HG03520 (cell line): ENCODE measurements around the gene MARCHF2.
"Not testable (repeated sequence)": the region's sequence is repeated elsewhere in the genome, so short reads cannot be mapped to it uniquely, and the experiment has no call there.

Source experiments
- ATAC-seq: cut with Tn5 transposase; IDR thresholded peaks from one replicate; pipeline ENCODE4 v1.9.1; 2021; ENCODE audit warnings: mild to moderate bottlenecking, moderate library complexity; ENCODE audit not compliant: unreplicated experiment

MARCHF2 gene, protein sequence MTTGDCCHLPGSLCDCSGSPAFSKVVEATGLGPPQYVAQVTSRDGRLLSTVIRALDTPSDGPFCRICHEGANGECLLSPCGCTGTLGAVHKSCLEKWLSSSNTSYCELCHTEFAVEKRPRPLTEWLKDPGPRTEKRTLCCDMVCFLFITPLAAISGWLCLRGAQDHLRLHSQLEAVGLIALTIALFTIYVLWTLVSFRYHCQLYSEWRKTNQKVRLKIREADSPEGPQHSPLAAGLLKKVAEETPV

DNA sequence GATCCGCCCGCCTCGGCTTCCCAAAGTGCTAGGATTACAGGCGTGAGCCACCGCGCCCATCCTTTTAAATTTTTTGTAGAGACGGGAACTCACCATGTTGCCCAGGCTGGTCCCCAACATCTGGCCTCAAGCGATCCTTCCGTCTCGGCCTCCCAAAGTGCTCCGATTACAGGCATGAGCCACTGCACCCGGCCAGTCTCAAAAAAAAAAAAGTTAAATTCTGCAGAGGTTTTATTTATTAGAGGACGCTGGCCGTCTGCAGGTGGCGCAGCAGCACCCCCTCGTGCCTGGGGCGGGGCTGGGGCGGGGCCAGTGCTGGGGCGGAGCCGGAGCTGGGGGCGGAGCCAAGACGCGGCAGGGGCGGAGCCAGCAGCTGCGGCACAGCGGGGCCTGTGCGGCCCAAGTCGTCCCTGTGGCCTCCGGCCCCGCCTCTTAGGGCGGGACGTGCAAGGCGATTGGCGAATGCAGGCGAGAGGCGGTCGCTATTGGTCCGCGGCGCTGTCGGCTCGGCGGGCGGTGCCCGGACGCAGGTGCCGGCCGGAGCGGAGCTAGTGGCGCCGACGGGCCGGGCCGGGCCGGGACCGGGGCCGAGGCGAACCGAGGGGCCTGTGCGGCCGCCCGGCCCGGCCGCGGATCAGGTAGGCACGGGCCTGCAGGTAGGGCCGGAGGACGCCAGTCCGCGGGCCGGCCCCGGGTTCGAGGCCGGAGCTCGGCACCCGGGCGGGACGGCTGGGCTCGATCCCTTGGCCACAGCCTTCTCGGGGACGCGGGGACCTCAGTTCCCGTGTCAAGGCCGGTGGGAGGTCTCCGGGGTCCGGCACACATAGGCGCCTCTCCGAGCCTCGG is at the start of gene MARCHF2:
Gene MARCHF2, plus strand, starts transcription at position 523 of the 846 bp plus-strand sequence. CDS start 8,536 bp downstream, outside the sequence.
- peak; percentile 98 for ATAC-seq

DNA sequence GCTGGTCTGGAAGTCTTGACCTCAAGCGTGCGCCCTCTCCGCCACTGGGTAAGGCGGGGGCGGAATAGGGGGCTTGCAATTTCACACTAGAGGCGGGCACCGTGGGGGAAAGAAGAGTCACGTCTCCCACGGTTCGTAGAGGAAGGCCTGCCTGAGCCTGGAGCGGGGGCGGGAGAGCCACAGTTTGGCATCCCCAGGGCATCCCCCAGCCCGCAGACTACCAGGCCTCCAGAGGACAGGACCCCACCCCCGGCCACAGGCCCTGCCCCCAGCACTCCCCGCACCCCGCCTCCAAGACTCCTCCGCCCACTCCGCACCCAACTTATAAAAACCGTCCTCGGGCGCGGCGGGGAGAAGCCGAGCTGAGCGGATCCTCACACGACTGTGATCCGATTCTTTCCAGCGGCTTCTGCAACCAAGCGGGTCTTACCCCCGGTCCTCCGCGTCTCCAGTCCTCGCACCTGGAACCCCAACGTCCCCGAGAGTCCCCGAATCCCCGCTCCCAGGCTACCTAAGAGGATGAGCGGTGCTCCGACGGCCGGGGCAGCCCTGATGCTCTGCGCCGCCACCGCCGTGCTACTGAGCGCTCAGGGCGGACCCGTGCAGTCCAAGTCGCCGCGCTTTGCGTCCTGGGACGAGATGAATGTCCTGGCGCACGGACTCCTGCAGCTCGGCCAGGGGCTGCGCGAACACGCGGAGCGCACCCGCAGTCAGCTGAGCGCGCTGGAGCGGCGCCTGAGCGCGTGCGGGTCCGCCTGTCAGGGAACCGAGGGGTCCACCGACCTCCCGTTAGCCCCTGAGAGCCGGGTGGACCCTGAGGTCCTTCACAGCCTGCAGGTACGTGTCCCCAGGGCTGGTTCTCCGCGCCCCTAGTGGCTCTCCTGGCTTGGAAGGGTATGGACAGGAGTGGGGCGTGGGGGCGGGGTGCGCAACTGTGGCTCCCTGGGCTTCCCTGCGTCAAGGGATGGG is 49.0 kb upstream of the MARCHF2 start, which contains the start of gene ANGPTL4:
Gene ANGPTL4, plus strand, starts transcription at position 353 of the 969 bp plus-strand sequence. Its CDS starts 167 bp downstream, at position 520.
- no peak for ATAC-seq

DNA sequence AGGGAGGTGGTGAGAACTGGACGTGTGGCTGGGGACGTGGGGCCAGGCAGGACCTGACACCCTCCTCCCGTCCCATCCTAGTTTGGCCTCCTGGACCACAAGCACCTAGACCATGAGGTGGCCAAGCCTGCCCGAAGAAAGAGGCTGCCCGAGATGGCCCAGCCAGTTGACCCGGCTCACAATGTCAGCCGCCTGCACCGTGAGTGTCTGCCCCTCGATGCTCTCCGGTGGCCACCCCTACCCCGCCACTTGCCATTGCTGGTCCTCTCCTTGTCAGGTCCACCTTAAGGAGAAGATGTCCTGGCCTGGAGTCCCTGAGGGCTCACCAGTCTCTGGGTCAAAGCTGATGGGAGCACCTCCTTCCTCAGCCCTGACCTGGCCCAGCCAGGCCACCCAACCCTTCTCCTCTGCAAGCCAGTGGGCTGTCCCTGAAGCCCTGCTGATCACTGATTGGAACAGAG is 47.0 kb upstream of the MARCHF2 start:
- no peak for ATAC-seq

DNA sequence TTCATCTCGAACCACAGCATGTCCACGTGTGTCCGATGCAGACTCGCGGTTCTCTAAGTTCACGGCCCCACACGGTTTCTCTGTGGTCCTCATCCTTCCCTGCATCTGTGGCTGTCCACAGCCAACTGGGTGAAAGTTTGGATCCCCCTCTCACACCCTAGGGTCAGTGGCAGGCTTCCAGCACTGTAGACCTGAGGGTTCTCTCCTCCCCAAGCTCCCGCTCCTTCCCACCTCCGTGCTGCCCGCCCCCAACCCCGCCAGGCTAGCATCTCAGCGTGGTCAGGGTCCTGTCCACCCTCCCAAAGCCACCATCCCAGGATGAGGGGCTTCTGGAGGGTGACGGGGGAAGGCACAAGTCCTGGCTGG is 46.2 kb upstream of the MARCHF2 start:
- ATAC-seq = no peak

DNA sequence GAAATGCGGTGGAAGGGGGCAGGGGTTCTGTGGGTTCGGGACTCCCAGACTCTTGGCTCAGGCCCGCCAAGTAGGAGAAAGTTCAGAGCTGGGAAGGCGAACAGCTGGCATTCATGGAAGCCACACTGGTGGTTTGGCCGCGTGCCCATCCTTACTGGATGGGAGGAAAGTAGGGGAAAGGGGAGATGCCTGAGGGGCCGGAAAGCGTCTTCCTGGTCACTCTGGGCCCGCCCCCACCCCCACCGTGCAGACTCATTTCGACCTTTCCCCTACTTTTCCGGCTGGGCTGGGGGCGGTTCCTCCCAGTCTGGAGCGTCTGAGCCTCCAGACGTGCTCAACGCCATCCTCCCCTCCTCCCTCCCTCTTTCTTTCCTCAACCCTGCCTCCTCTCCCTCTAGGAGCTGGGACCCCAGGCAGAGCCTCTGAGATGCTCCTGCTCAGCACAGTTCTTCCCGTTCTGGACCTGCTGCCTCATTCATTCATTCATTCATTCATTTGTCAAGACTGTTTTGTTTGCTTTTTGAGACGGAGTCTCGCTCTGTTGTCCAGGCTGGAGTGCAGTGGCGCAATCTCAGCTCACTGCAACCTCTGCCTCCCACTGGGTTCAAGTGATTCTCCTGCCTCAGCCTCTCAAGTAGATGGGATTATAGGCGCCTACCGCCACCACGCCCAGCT is 45.6 kb upstream of the MARCHF2 start:
- ATAC-seq = no peak

DNA sequence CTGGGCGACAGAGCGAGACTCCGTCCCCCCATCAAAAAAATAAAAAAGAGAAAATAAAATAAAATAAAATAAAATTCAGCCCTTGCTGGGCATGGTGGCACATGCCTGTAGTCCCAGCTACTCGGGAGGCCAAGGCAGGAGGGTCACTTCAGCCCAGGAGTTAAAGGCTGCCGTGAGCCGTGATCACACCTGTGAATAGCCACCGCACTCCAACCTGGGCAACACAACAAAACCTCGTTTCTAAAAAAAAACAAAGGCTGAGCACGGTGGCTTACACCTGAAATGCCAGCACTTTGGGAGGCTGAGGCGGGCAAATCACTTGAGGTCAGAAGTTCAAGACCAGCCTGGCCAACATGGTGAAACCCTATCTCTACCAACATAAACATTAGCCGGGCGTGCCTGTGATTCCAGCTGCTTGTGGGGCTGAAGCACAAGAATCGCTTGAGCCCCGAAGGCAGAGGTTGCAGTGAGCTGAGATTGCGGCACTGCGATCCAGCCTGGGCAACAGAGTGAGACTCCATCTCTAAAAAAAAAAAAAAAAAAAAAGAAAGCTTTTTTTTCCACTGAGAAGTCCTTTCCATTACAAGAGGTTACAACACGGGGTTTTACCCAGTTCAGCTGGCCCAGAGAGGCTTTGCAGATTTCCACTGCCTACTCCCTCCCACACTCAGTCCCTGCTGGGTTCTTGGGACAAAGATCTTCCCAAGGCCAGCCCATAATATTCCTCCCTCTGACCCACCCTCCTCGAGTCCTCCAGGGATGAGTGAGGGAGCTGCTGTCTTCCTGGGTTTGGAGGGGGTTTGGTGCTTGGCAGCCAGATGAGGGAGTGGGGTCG is 42.7 kb upstream of the MARCHF2 start:
- no peak for ATAC-seq

DNA sequence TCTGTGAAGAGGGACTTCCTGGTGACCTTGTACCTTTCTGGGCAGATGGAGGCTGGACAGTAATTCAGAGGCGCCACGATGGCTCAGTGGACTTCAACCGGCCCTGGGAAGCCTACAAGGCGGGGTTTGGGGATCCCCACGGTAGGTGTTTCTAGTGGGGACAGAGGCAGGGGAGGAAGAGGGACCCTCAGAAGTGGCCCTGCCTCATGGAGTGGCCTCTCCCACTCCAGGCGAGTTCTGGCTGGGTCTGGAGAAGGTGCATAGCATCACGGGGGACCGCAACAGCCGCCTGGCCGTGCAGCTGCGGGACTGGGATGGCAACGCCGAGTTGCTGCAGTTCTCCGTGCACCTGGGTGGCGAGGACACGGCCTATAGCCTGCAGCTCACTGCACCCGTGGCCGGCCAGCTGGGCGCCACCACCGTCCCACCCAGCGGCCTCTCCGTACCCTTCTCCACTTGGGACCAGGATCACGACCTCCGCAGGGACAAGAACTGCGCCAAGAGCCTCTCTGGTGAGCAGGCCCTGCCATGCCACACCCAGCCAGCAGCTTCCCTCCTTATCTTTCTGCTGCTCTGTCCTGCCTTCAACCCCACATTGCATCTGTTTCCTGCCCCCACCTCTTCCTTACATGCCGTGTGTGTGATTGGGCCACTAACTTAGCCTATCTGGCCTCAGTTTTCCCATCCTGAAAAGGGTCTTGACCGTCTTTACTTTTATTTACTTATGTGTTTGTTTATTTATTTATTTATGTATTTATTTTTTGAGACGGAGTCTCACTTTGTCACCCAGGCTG is 41.9 kb upstream of the MARCHF2 start:
- no peak for ATAC-seq

DNA sequence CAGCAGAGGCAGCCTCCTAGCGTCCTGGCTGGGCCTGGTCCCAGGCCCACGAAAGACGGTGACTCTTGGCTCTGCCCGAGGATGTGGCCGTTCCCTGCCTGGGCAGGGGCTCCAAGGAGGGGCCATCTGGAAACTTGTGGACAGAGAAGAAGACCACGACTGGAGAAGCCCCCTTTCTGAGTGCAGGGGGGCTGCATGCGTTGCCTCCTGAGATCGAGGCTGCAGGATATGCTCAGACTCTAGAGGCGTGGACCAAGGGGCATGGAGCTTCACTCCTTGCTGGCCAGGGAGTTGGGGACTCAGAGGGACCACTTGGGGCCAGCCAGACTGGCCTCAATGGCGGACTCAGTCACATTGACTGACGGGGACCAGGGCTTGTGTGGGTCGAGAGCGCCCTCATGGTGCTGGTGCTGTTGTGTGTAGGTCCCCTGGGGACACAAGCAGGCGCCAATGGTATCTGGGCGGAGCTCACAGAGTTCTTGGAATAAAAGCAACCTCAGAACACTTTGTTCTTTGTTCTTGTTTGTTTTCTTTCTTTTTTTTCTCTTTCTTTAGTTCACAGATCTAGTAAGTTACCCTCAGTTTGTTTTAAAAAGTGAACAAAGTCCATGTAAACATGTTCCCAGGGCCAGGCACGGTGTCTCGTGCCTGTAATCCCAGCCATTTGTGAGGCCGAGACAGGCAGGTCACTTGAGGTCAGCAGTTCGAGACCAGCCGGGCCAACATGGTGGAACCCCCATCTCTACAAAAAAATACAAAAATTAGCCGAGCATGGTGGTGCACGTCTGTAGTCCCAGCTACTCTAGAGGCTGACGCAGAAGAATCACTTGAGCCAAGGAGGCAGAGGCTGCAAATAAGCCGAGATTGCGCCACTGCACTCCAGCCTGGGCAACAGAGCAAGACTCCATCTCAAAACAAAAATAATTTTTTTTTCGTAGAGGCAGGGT is 39.0 kb upstream of the MARCHF2 start:
- no peak for ATAC-seq

DNA sequence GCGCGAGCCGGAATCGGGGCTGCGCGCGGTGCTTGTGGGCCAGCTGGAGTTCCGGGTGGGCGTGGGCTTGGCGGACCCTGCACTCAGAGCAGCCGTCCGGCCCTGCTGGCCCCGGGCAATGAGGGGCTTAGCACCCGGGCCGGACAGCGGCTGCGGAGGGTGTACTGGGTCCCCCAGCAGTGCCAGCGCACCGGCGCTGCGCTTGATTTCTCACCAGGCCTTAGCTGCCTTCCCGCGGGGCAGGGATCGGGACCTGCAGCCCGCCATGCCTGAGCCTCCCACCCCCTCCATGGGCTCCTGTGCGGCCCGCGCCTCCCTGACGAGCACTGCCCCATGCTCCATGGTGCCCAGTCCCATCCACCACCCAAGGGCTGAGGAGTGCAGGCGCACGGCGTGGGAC is 37.3 kb upstream of the MARCHF2 start:
- not testable (repeated sequence) for ATAC-seq

DNA sequence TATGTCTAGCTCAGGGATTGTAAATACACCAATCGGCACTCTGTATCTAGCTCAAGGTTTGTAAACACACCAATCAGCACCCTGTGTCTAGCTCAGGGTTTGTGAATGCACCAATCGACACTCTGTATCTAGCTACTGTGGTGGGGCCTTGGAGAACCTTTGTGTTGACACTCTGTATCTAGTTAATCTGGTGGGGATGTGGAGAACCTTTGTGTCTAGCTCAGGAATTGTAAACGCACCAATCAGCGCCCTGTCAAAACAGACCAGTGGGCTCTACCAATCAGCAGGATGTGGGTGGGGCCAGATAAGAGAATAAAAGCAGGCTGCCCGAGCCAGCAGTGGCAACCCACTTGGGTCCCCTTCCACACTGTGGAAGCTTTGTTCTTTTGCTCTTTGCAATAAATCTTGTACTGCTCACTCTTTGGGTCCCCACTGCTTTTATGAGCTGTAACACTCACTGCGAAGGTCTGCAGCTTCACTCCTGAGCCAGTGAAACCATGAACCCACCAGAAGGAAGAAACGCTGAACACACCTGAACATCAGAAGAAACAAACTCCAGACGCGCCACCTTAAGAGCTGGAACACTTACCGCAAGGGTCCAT is 36.6 kb upstream of the MARCHF2 start:
- ATAC-seq = not testable (repeated sequence)

DNA sequence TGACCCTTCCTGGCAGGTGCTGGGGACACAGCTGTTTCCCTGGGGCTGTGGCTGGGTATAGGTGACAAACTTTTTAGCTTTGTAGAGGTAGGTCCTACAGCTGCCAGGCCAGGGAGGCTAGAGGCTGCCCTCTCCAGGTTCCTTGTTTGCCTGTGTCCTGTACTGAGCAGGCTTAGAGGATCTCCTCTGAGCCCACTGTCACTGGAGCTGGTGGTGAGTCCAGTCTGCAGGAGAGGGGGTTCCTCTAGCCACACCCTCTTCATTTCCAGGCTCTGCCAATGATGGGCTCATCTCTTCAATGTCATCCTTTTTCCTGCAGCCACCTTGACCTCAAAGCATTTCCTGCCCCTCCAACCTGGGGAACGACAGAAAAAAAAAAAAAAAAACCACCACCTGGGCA is 35.5 kb upstream of the MARCHF2 start:
- ATAC-seq = no peak

DNA sequence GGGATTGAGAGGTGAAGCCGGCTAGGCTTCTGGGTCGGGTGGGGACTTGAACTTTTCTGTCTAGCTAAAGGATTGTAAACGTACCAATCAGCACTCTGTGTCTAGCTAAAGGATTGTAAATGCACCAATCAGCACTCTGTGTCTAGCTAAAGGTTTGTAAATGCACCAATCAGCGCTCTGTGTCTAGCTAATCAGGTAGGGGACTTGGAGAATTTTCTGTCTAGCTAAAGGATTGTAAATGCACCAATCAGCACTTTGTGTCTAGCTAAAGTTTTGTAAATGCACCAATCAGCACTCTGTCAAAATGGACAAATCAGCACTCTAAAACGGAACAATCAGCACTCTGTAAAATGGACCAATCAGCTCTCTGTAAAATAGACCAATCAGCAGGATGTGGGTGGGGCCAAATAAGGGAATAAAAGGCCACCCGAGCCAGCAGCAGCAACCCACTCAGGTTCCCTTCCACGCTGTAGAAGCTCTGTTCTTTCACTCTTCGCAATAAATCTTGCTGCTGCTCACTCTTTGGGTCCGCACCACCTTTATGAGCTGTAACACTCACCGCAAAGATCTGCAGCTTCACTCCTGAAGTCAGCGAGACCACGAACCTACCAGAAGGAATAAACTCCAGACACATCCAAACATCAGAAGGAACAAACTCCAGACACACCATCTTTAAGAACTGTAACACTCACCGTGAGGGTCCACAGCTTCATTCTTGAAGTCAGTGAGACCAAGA is 33.8 kb upstream of the MARCHF2 start:
- ATAC-seq = not testable (repeated sequence)

DNA sequence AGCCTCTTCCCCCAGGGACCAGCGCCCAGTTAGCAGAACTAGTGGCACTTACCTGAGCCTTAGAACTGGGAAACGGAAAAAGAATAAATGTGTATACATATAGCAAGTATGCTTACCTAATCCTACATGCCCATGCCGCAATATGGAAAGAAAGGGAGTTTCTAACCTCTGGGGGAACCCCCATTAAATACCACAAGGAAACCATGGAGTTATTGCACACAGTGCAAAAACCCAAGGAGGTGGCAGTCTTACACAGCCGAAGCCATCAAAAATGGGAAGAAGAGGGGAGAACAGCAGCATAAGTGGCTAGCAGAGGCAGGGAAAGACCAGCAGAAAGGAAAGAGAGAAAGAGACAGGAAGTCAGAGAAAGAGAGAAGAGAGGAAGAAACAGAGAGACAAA is 28.5 kb upstream of the MARCHF2 start:
- ATAC-seq = not testable (repeated sequence)

DNA sequence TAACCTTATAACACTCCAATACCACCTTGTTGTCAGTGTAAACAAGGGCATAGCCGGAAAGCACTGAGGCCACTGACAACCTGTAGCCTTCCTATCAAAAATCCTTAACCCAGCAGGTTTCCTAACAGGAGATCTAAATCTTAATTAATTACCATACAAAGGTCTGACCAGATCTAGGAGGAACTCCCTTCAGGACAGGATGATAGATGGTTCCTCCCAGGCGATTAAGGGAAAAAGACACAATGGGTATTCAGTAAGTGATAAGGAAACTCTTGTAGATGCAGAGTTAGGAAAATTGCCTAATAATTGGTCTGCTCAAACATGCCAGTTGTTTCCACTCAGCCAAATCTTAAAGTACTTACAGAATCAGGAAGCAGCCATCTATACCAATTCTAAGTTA is 28.0 kb upstream of the MARCHF2 start:
- ATAC-seq = not testable (repeated sequence)

DNA sequence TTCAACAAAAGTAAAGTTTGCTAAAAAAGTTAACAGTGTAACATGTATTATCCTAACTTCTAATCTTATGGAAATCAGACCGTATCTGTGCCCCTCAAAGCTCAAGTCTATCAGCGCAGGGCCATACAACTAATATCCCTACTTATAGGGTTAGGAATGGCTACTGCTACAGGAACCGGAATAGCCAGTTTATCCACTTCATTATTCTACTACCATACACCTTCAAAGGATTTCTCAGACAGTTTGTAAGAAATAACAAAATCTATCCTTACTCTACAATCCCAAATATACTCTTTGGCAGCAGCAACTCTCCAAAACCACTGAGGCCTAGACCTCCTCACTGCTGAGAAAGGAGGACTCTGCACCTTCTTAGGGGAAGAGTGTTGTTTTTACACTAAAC is 27.5 kb upstream of the MARCHF2 start:
- ATAC-seq = not testable (repeated sequence)

DNA sequence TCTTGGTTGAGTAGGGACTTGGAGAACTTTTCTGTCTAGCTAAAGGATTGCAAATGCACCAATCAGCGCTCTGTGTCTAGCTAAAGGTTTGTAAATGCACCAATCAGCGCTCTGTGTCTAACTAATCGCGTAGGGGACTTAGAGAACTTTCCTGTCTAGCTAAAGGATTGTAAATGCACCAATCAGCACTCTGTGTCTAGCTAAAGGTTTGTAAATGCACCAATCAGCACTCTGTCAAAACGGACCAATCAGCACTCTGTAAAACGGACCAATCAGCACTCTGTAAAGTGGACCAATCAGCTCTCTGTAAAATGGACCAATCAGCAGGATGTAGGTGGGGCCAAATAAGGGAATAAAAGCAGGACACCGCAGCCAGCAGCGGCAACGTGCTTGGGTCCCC is 26.7 kb upstream of the MARCHF2 start:
- ATAC-seq = not testable (repeated sequence)
